UCSD-AML1 (cell line): ENCODE measurements around the gene EPN2.

Experiments used
- DNase-seq: peaks from one replicate; lab custom pipeline; 2025; ENCODE audit not compliant: unreplicated experiment; lab: John Stamatoyannopoulos, UW

The EPN2 gene

DNA sequence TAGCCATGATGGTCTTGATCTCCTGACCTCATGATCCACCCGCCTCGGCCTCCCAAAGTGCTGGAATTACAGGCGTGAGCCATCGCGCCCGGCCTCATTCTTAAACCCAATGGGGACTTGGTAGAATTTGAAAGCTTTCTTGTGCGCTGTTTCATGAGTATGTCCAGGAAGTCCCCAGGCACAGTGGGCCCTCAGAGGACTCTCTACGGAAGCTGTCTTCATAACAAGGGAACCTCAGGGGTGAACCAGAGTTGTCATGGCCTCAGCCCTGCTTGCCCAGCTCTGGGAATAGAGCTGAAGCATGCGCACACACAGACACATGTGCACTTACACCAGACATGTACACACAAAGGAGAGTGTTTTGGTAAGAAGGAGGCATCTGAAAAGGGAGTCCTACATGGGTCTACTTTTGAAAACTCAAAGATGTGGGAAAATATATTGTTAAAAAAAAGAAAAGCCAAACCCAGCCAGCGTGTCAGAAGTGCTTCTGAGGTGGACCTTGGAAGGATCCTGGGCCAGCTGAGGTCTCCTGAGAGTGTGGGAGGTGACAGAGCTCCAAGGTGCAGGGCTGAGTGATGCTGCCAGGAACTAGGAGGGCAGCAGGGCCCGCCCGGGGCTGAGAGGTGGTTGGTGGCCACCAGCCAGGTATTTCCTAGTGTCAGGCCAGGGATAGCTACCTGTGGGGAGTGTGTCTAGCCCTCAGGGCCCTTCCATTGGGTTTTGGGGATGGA is 54.6 kb downstream of the EPN2 start:
- no peak for DNase-seq

- DNase-seq = no peak
Measured at GRCh38 chr17:19292377-19292711, 55.2 kb downstream of the EPN2 start.

DNA sequence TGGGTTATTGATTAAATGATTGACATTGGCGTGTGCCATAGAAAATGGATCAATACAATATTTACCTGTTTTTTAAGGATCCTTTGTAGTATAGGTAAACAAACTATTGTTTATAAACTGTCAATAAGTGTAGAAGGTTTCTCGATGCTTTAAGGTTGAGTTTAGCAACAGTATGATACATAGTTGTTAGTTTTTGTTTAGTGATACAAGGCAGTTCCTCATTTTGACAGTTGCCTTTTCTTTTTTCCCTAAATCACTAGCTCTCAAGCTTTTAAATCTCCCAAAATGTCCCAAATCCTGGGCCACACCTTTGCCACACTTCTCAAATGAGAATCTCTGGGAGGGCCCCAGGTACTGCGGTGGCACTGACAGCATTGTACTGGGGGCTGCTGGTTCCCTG is 57.3 kb downstream of the EPN2 start:
- no peak for DNase-seq

DNA sequence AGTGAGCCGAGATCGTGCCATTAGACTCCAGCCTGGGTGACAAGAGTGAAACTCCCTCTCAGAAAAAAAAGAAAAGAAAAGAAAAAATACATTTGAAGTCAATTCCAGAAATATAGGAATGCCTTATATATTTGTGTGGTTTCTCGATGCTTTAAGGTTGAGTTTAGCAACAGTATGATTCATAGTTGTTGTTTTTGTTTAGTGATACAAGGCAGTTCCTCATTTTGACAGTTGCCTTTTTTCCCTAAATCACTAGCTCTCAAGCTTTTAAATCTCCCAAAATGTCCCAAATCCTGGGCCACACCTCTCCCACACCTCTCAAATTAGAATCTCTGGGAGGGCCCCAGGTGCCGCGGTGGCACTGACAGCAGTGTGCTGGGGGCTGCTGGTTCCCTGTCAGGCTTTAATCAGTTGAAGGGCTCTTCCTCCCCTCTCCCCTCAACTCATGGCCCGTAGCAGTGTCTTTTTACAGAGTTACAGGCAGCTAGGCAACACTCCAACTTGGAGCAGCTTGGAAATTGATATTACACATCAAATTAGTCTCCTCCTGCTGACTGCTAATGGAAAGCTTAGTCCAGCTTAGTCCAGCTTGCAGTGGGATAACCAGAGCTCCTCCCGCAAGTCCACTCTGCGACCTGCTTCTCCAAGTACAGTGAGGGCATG is 58.4 kb downstream of the EPN2 start:
- no peak for DNase-seq

DNA sequence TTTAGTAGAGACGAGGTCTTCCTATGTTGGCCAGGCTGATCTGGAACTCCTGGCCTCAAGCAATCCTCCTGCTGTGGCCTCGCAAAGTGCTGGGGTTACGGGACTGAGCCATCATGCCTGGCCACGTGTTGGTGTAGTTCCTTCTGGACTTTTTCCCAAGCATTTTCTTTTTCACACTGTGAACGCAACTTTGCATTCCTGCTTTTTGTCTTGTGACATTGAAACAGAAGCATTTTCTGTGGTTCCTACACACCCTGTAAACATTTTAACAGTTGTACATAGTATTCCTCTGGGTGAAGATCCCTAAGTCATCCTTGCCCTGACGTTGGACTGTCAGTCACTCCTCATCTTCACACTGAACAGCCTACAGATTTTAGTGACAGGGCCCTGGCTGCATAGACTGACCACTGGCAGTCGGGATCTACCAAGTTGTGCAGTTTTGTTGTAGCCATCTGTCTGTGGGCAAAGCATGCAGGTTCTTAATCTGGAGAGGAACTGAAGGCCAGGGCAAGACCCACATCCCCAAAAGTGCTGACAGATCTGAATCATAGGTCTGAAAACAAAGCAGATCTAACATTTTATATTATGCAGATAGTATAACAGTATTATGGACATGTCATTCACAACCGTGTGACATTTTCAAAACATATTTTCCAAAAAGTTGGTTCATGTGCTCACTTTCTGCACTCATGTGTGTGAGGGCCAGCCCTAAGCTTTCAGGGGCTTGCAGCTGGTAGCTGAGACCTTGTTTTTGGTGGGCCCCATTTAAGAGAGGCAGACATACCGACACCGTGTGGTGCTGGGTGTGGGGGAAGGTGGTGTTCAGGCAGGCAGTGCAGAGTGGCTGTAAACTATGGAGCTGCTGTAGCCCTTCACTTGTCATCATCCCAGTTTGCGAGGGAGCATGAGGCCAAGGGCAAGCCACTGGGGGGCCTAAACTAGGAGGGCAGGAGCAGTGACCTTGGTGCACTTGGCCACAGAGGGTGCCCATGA is 59.9 kb downstream of the EPN2 start:
- no peak for DNase-seq

- no peak for DNase-seq
Measured at GRCh38 chr17:19298569-19299213, 61.5 kb downstream of the EPN2 start.

DNA sequence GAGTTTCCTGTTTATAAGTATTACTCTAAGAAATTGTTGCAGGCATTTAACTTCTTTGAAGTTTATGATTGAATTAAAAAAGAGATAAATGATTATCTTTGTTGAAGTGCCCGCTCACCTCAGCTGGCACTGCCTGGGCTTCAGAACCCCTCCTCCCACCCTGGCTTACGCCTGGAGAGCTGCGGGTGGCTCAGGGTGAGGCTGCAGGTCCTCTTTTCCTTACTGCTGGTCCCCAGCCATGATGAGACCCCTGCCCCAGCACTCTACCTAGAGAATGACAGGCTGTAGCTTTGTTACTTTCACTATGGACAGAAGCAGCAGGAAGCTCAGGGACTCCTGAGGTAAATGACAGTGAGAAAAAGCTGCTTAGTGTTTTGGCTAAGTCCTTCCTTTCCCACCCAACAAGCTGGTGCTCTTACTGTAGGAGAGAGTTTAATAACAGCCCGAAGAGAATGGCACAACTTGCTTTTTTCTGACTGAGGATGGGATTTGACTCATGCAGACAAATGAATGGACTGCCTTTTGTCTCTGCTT is 62.1 kb downstream of the EPN2 start:
- DNase-seq = no peak

- DNase-seq = no peak
Measured at GRCh38 chr17:19299866-19300265, 62.7 kb downstream of the EPN2 start.

- DNase-seq = no peak
Measured at GRCh38 chr17:19301274-19301951, 64.2 kb downstream of the EPN2 start.

GRCh38 chr17:19301973-19302372 is 64.8 kb downstream of the EPN2 start:
- DNase-seq = no peak

DNA sequence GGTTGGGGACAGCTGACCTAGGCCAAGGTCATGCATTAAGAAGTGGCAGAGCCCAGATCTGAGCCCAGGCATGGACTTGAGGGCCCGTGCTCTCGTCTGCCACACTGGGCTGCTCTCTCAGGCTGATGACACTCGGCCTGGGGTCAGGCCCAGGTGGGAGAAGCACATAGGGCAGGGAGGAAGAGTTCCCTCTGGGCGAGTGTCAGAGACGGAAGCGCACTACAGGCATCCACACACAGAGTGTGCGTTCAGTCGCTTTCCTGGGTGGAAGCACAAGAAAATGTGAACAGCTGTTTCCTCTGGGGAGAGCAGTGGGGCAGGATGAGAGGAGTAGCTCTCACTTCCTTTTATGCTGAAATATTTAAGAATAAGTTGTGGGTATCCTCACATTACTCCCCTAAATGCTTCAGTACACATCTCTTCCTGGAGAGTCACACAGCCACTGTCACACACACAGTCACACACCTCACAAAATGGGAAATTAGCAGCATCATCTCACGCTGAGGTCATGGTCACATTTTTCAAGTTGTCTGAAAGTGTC is 65.7 kb downstream of the EPN2 start:
- DNase-seq = peak; percentile 34

GRCh38 chr17:19303367-19303776 is 66.2 kb downstream of the EPN2 start:
- DNase-seq = no peak

DNA sequence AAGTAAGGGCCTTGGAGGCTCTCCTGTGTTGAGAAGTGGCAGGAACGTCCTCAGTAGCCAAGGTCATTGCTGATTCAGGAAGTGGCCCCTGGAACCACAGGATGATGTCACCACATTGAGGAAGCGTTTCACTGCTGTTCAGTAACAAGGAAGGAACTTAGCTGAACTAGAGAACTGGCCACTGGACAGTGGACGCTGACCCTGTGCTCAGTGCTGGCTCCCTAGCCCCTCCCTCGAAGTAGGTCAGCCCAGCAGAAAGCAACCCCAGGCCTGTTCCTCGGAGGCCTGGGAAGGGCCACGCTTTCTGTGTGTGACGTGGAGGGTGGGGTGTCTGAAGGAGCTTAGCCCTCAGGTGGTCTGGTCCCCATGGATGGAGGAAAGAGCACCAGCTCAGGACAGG is 67.0 kb downstream of the EPN2 start:
- DNase-seq = peak; percentile 39

DNA sequence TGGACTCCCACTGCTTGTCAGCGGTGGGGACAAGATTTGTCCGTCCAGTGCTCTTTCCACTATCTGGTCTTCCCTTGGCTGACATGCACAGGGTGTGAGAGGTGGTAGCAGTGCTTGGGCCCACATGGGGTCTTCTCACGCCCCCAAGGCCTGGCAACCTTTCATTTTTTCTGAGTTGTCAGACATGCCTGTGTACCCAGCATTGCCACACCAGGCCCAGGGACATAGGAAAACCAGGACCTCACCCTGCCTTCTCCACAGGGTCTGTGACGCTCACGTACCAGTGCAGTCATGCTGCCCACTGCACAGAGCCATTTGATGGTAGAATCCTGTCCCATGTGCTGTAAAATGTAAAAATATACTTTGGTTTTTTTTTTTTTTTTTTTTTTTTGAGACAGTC is 67.6 kb downstream of the EPN2 start:
- DNase-seq = no peak

DNA sequence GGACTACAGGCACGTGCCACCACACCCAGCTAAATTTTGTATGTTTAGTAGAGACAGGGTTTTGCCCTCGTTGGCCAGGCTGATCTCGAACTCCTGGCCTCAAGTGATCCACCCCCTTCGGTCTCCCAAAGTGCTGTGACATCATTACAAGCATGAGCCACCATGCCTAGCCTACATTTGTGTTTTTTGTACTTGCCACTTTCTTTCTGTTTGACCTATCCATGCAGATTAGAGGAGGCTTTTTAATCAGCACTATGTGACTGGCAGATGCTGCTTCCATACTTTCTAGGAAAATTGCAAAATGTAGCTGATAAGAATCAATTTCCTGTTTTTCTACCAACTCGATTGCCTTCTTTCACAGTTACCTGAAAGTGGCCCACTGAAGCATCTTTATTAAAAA is 68.1 kb downstream of the EPN2 start:
- no peak for DNase-seq

GRCh38 chr17:19305761-19306159 is 68.6 kb downstream of the EPN2 start:
- no peak for DNase-seq

- DNase-seq = no peak
Measured at GRCh38 chr17:19306160-19307111, 69.3 kb downstream of the EPN2 start.

GRCh38 chr17:19307521-19307920 is 70.4 kb downstream of the EPN2 start:
- no peak for DNase-seq

DNA sequence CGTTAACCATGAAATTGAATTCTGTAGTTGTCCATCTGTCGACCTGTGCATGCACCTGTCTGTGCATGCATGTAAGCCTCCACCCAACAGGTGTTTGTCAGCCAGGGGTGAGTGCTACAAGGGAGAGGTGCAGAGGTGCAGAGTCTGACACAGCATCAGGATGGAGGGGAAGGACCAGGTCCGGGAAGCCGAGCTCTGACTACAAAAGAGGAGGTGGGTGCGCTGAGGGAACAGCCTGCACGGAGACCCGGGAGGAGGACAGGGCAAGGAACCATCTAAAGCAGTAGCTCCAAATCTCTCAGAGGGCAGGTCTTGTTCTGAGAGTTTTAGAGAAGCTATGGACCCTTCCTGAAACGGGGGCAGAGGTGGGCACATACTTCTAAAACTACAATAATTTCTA is 71.2 kb downstream of the EPN2 start:
- DNase-seq = no peak
